Transverse colon (tissue), 4 donors: ENCODE results near the gene CD5L. TPM values are rescaled to one million over a fixed set of nuclear protein-coding genes. Genes with fewer than 3 reads are reported as not detected.

Experiments
- DNase-seq: peaks from one replicate; pipeline ENCODE4 v3.0.0-alpha.2; 2019
- H3K27ac ChIP-seq, 4 donors: fragments of 200-600 bp; sonication (generic); 2 replicates each; pipeline ENCODE4 v1.5.1; 2016 to 2018; ENCODE audit warnings: inconsistent platforms in 4 of 4
- H3K27me3 ChIP-seq: fragments of 200-600 bp; sonication (generic); 2 replicates; pipeline ENCODE4 v1.5.1; 2017; ENCODE audit warnings: inconsistent platforms
- H3K36me3 ChIP-seq, 4 donors: fragments of 200-600 bp; sonication (generic); 2 replicates each; pipeline ENCODE4 v1.5.1; 2017 to 2019; ENCODE audit warnings: inconsistent platforms in 4 of 4
- H3K4me1 ChIP-seq, 4 donors: fragments of 200-600 bp; sonication (generic); 2 replicates each; pipeline ENCODE4 v1.5.1; 2017 to 2020; ENCODE audit warnings: inconsistent platforms in 4 of 4
- H3K4me3 ChIP-seq, 4 donors: fragments of 200-600 bp; sonication (generic); 1 replicate in 1 of 4; 2 replicates in 3 of 4; pipeline versions ENCODE4 v1.5.1 to v1.6.1; 2017 to 2019; ENCODE audit warnings: inconsistent platforms in 4 of 4
- H3K9me3 ChIP-seq, 2 donors: fragments of 200-600 bp; sonication (generic); 2 replicates each; pipeline ENCODE4 v1.5.1; 2017 to 2019; ENCODE audit warnings: inconsistent platforms in 2 of 2
- CTCF ChIP-seq, 5 experiments: fragments of 200-600 bp in 3 of 5; fragments of 450-650 bp in 2 of 5; sonication (generic) in 3 of 5; IDR thresholded peaks; 1 replicate in 2 of 5; 2 replicates in 3 of 5; pipeline ENCODE4 v1.5.1; 2016 to 2017; ENCODE audit warnings: antibody characterized with exemption in 5 of 5, inconsistent platforms in 3 of 5, mild to moderate bottlenecking in 2 of 5, moderate library complexity in 1 of 5
- EP300 ChIP-seq: sonication (generic); formaldehyde crosslinking; IDR thresholded peaks from one replicate; pipeline ENCODE4 v1.6.1; 2017; ENCODE audit warnings: antibody characterized with exemption, low read depth
- POLR2A ChIP-seq: fragments of 450-650 bp; IDR thresholded peaks from one replicate; pipeline ENCODE4 v1.6.1; 2016; ENCODE audit warnings: antibody characterized with exemption, mild to moderate bottlenecking, moderate library complexity
- POLR2AphosphoS5 ChIP-seq, 3 donors: sonication (generic); formaldehyde crosslinking; IDR thresholded peaks; one replicate each; pipeline ENCODE4 v1.6.1; 2016; ENCODE audit warnings: antibody characterized with exemption in 3 of 3
- WGBS, 2 donors: methylation state at CpG; one replicate each; pipeline ENCODE4 v1.1.5; 2018; ENCODE audit warnings: low coverage in 1 of 2; 5-methylcytosine and 5-hydroxymethylcytosine counted together
- in situ Hi-C, 4 donors: fragments of 200-750 bp; cut with MboI; loops; one replicate each; pipeline versions ENCODE4 v1.15.0 to v1.15.1; 2017; ENCODE audit warnings: low sequenced_read_pairs in 3 of 4, low pct_ligation_motif_present in 1 of 4, low pct_unique_long_range_greater_than_20kb in 1 of 4
- intact Hi-C: fragments of 100-400 bp; cut with DNase I; formaldehyde crosslinking; loops from one replicate; pipeline ENCODE4 v1.15.1; 2023; ENCODE audit warnings: low total_unique reads
- total RNA-seq, 4 donors: library from RNA; depleted of rRNA; stranded (reverse); fragments of >200 nt; gene quantifications; one replicate each; pipeline ENCODE4 v1.1.0, GENCODE V29; 2016

The CD5L gene
- total RNA-seq, 4 donors from 2014 or later: not detected

GRCh38 chr1:157819215-157819614 lies 22.4 kb downstream of the CD5L start:
- Histone ChIP-seq H3K4me3 (no peak overlapping the region), H3K36me3 (no peaks in the 10 kb centered on the region), H3K27me3 (no peaks in the 10 kb centered on the region), H3K9me3 (peaks cover 0 to 6% of the 10 kb centered on the region in 2 donors), H3K27ac (no peak overlapping the region), H3K4me1 (no peaks in the 10 kb centered on the region)
- intact Hi-C loops: no loop called here
- no peak for DNase-seq
- TF ChIP-seq EP300 (no peak), CTCF (IDR thresholded peaks at IDR 0.05) (no peak), POLR2A (no peak), POLR2AphosphoS5 (IDR thresholded peaks at IDR 0.05) (no peak)
- in situ Hi-C loops: no loop called here
- 60 to 71% methylated on average over 1 to 2 of the region's 2 CpGs for WGBS, 2 donors

GRCh38 chr1:157813269-157813668 lies 28.3 kb downstream of the CD5L start:
- intact Hi-C loops: loop anchor here (5.0 kb wide), 1 partner anchor 424 kb away; no protein-coding TSS in a partner anchor
- DNase-seq: no peak
- Histone ChIP-seq H3K36me3 (no peaks in the 10 kb centered on the region), H3K27me3 (no peaks in the 10 kb centered on the region), H3K4me1 (no peaks in the 10 kb centered on the region), H3K4me3 (no peak overlapping the region), H3K27ac (no peak overlapping the region), H3K9me3 (peaks cover 11 to 21% of the 10 kb centered on the region in 2 donors)
- TF ChIP-seq CTCF (IDR thresholded peaks at IDR 0.05) (no peak), EP300 (no peak)
- in situ Hi-C loops: no loop called here
- WGBS, 2 donors: 75 to 92% methylated on average over 1 of the region's 1 CpG

GRCh38 chr1:157806431-157807149 lies 35.0 kb downstream of the CD5L start:
- no peak overlapping the region for H3K4me3 ChIP-seq
- no peaks in the 10 kb centered on the region for H3K27me3 ChIP-seq
- in situ Hi-C loops (no loop called here), intact Hi-C loops (no loop called here)
- no peaks in the 10 kb centered on the region for H3K36me3 ChIP-seq
- TF ChIP-seq EP300 (no peak), POLR2AphosphoS5 (IDR thresholded peaks at IDR 0.05) (no peak), POLR2A (no peak), CTCF (IDR thresholded peaks at IDR 0.05) (no peak)
- no peaks in the 10 kb centered on the region for H3K9me3 ChIP-seq
- WGBS, 2 donors: 58 to 67% methylated on average over 3 to 6 of the region's 6 CpGs
- H3K4me1 ChIP-seq: no peaks in the 10 kb centered on the region
- H3K27ac ChIP-seq: peak overlapping the region in 2 of 4 donors; percentile 17 to 63
- peak; percentile 63 for DNase-seq

GRCh38 chr1:157803851-157804250 lies 37.8 kb downstream of the CD5L start:
- peak; percentile 19 for DNase-seq
- H3K27ac ChIP-seq: no peak overlapping the region
- H3K4me3 ChIP-seq: no peak overlapping the region
- no peak for TF ChIP-seq CTCF (IDR thresholded peaks at IDR 0.05)
- no peak for TF ChIP-seq POLR2AphosphoS5 (IDR thresholded peaks at IDR 0.05)
- H3K27me3 ChIP-seq: no peaks in the 10 kb centered on the region
- in situ Hi-C loops (no loop called here), intact Hi-C loops (no loop called here)
- no peaks in the 10 kb centered on the region for H3K36me3 ChIP-seq
- H3K4me1 ChIP-seq: no peaks in the 10 kb centered on the region
- 86 to 92% methylated on average over 6 to 7 of the region's 7 CpGs for WGBS, 2 donors
- H3K9me3 ChIP-seq: no peaks in the 10 kb centered on the region
